Lung (tissue), 12 donors: ENCODE data around the gene SF3B2. TPM values are rescaled to one million over a fixed set of nuclear protein-coding genes. Genes with fewer than 3 reads are reported as not detected.
A peak's percentile ranks its signal among the peaks of the same experiment; 100 is the strongest.

Experiments
- ATAC-seq: fragments of 200-7000 bp; cut with Tn5 transposase; one replicate; pipeline ENCODE4 v1.9.1; 2020; ENCODE audit warnings: moderate number of reproducible peaks; ENCODE audit not compliant: insufficient read depth, low FRiP score
- DNase-seq, 3 donors: peaks; one replicate each; pipeline ENCODE4 v3.0.0-alpha.2; 2013 to 2017
- H3K27ac ChIP-seq, 2 donors: one replicate each; pipeline ENCODE4 v1.5.1; 2013; ENCODE audit warnings: mild to moderate bottlenecking in 2 of 2, moderate library complexity in 2 of 2, control low read depth in 1 of 2, inconsistent platforms in 1 of 2, low read depth in 1 of 2, low read length in 1 of 2
- H3K27me3 ChIP-seq, 3 donors: one replicate each; pipeline ENCODE4 v1.5.1; 2013; ENCODE audit warnings: low read length in 2 of 3; ENCODE audit not compliant: control insufficient read depth in 3 of 3, insufficient read depth in 3 of 3
- H3K36me3 ChIP-seq, 4 donors: one replicate each; pipeline ENCODE4 v1.5.1; 2013; ENCODE audit warnings: low read length in 4 of 4, mild to moderate bottlenecking in 1 of 4, moderate library complexity in 1 of 4; ENCODE audit not compliant: control insufficient read depth in 4 of 4, insufficient read depth in 4 of 4
- H3K4me1 ChIP-seq, 5 donors: one replicate each; pipeline ENCODE4 v1.5.1; 2013; ENCODE audit warnings: low read length in 5 of 5, mild to moderate bottlenecking in 2 of 5, moderate library complexity in 1 of 5; ENCODE audit not compliant: control insufficient read depth in 5 of 5, insufficient read depth in 5 of 5
- H3K4me3 ChIP-seq: one replicate; pipeline ENCODE4 v1.5.1; 2013; ENCODE audit warnings: mild to moderate bottlenecking, control low read depth, moderate library complexity
- H3K9ac ChIP-seq, 2 donors: one replicate each; pipeline ENCODE4 v1.5.1; 2013; ENCODE audit warnings: low read length in 2 of 2, control low read depth in 1 of 2; ENCODE audit not compliant: insufficient read depth in 1 of 2
- H3K9me3 ChIP-seq, 4 donors: one replicate each; pipeline ENCODE4 v1.5.1; 2013; ENCODE audit warnings: low read length in 3 of 4, mild to moderate bottlenecking in 1 of 4, moderate library complexity in 1 of 4; ENCODE audit not compliant: control insufficient read depth in 4 of 4, insufficient read depth in 3 of 4
- CTCF ChIP-seq: IDR thresholded peaks from 2 replicates; pipeline ENCODE4 v1.5.1; 2012; ENCODE audit warnings: mild to moderate bottlenecking; ENCODE audit errors: control extremely low read depth, extremely low read depth
- WGBS, 2 donors: extraction: QIAGEN DNeasy Blood & Tissue Kit; methylation state at CpG; one replicate each; pipeline ENCODE4 v1.1.7; 2013; 5-methylcytosine and 5-hydroxymethylcytosine counted together
- polyA plus RNA-seq, 2 donors: library from polyadenylated mRNA; stranded (reverse); fragments of 200-250 nt; gene quantifications; one replicate each; pipeline ENCODE4 v1.2.1, GENCODE V29; 2013
- total RNA-seq, 2 donors: library from RNA; depleted of rRNA in 1 of 2; stranded (reverse); fragments of >200 nt in 1 of 2; gene quantifications; one replicate each; pipeline ENCODE4 v1.2.1, GENCODE V29; 2014 to 2021
- donor health status: control.
- donor health status: control.
- donor health status: Bipolar disorder and iron deficiency.
- donor health status: healthy.
- donor health status: DM: yes; HTN: yes; CAD: no.

The SF3B2 gene
- total and polyA plus RNA-seq, 4 donors = 78.0 to 187 (median 134) TPM

GRCh38 chr11:66070604-66071380, 18.6 kb downstream of the SF3B2 start:
- WGBS, 2 donors = 1 to 2% methylated on average over 41 to 60 of the region's 60 CpGs
- peak; percentile 32 to 37 (median 33) for DNase-seq
- Histone ChIP-seq H3K9ac (peak overlapping the region in 1 of 2 donors; percentile 51), H3K27me3 (no peaks in the 10 kb centered on the region), H3K9me3 (no peaks in the 10 kb centered on the region), H3K36me3 (peaks cover 6 to 33% (median 25%) of the 10 kb centered on the region in 4 donors), H3K4me3 (peak overlapping the region; percentile 97), H3K27ac (peak overlapping the region; percentile 93 to 97), H3K4me1 (peaks cover 0 to 21% (median 10%) of the 10 kb centered on the region in 5 donors)
- no peak for ATAC-seq
- TF ChIP-seq CTCF = no peak

- DNase-seq = no peak
- H3K9me3 ChIP-seq = no peaks in the 10 kb centered on the region
- WGBS, 2 donors = 22 to 26% methylated on average over 2 of the region's 2 CpGs
- no peak for ATAC-seq
- H3K4me3 ChIP-seq = peak overlapping the region; percentile 97
- H3K4me1 ChIP-seq = peaks cover 0 to 21% (median 11%) of the 10 kb centered on the region in 5 donors
- H3K36me3 ChIP-seq = peaks cover 4 to 31% (median 23%) of the 10 kb centered on the region in 4 donors
- H3K9ac ChIP-seq = peak overlapping the region in 1 of 2 donors; percentile 51
- no peaks in the 10 kb centered on the region for H3K27me3 ChIP-seq
- H3K27ac ChIP-seq = peak overlapping the region; percentile 85 to 97
- no peak for TF ChIP-seq CTCF
Observed at GRCh38 chr11:66071381-66071801, 19.2 kb downstream of the SF3B2 start.

- Histone ChIP-seq H3K9me3 (no peaks in the 10 kb centered on the region), H3K4me3 (no peak overlapping the region), H3K27ac (peak overlapping the region in 1 of 2 donors; percentile 33), H3K36me3 (peaks cover 4 to 32% (median 21%) of the 10 kb centered on the region in 4 donors), H3K4me1 (peaks cover 0 to 21% (median 13%) of the 10 kb centered on the region in 5 donors), H3K27me3 (no peaks in the 10 kb centered on the region), H3K9ac (peak overlapping the region in 1 of 2 donors; percentile 51)
- ATAC-seq = no peak
- no peak for TF ChIP-seq CTCF
- 83 to 84% methylated on average over 3 of the region's 3 CpGs for WGBS, 2 donors
- no peak for DNase-seq
Observed at GRCh38 chr11:66072081-66072480, 19.9 kb downstream of the SF3B2 start.
